GM12892 (cell line): Measurements from ENCODE around the gene SLC41A1. TPM values are rescaled to one million over a fixed set of nuclear protein-coding genes. Genes with fewer than 3 reads are reported as not detected.
"Not testable (repeated sequence)": the region's sequence is repeated elsewhere in the genome, so short reads cannot be mapped to it uniquely, and the experiment has no call there.

ENCODE experiments used
- DNase-seq: peaks from one replicate; pipeline ENCODE4 v3.0.0; 2011; ENCODE audit not compliant: insufficient read length
- FAIRE-seq: peaks from 2 replicates; lab custom pipeline; 2011; peaks lifted over from hg19 to GRCh38; lab: Jason Lieb, UNC
- POLR2A ChIP-seq: IDR thresholded peaks from 2 replicates; pipeline ENCODE4 v1.6.1; 2011; ENCODE audit warnings: low read depth, low read length, control low read depth
- POLR2AphosphoS5 ChIP-seq: IDR thresholded peaks from 2 replicates; pipeline ENCODE4 v1.6.1; 2011; ENCODE audit warnings: low read depth, low read length, control low read depth
- TAF1 ChIP-seq: IDR thresholded peaks from 2 replicates; pipeline ENCODE4 v1.6.1; 2011; ENCODE audit warnings: low read depth, mild to moderate bottlenecking, control low read depth, low read length, borderline replicate concordance
- polyA plus RNA-seq: library from polyadenylated mRNA; unstranded; fragments of >200 nt; gene quantifications from one replicate; pipeline ENCODE4 v1.2.1, GENCODE V29; 2012; ENCODE audit warnings: missing spikeins, inconsistent platforms; ENCODE audit not compliant: missing spikeins

Gene SLC41A1
- 3.0 TPM for polyA plus RNA-seq

DNA sequence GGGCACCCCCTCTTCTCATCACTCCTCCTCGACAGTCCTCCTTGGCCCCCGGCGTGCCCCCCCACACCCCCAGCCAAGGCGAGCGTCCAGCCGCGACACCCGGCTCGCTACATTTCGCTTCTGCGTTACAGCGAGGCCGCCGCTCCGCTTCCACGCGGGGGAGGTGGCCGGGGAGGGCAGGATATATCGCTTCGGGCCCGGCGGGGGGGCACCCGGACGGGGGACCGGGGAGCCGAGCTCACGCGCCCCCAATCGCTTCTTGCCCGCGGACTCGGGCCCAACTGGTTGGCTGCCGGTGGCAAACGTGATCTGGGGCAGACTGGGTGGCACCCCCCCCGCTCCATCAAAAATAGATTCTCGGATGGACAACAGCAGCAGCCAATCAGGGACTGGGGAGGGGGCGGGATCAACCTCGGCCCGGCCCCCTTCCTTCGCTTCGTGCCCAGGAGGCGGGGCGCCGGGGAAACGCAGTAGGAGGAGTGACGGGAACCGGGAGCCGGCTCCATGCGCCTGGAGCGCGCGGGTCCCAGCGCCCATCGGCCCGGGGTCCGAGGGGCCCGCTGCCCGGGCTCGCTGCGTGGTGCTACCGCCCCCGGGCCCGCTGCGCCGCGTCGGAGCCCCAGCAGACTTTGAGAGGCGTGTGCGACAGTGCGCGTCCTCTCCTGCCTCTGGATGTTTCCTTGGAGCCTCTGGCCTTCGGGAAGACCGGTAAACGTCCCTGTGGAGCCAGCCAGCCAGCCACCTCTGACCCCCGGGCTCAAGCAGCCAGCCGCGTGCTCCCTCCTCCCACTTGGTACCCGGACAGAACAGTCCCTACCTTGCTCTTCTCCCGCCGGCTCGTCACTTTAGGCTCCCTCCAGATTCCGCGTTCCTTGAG, at the start of gene SLC41A1:
Gene SLC41A1, minus strand, starts transcription at position 321 of the 877 bp plus-strand sequence. CDS start 2,757 bp downstream, outside the sequence.
- TF ChIP-seq TAF1 = no peak
- no peak for TF ChIP-seq POLR2AphosphoS5
- no peak for TF ChIP-seq POLR2A
- DNase-seq (peak; percentile 91), FAIRE-seq (peak; percentile 27)

DNA sequence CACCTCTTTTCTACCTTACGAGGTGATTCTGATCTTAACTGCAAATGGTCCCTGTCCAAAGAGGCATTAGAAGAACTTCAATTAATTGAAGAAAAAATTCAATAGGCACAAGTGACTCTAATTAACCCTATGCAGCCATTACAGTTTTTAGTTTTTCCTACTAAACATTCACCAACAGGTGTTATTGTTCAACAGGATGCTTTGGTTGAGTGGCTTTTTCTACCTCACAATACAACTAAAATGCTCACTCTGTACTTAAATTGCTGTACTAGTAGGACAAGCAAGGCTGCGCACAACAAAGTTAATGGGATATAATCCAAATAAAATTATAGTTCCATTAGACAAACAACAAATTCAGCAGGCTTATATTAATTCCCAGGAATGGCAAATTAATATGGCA, 48.5 kb upstream of the SLC41A1 start:
- FAIRE-seq = no peak
- TF ChIP-seq POLR2A (no peak), POLR2AphosphoS5 (no peak), TAF1 (no peak)
- no peak for DNase-seq

DNA sequence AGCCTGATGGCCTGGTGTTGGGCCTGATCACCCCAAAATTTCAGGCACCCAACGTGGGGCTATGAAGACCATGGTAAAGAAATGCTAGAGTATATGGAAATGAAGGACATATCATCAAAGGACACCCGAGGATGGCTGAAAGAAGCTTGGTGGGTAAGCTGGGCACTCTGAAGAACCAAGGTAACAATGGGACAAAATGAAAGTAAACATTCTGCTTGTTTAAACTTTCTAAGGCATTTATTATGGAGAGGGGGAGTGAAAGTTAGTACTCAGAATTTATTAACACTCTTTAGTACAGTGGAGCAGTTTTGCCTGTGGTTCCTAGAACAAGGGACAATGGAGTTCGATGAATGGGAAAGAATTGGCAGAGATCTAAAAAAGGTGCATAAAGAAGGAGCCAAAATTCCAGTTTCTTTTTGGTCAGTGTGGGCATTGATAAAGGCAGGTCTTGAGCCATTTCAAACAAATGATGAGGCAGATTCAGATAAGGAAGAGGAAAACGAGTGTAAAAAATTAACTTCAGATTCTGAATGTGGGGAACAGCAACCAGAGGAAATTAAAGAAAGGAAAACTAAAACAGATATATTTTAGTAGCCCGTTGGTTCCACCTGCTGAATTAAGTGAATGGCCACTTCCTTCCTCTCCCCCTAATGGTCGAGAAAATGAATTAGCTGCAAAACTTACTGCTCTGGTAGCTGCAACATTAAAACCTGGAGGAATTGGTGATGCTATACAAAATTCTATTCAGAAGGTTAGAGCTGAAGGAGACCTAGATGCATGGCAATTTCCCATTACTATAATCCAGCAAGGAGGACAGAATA, 45.4 kb upstream of the SLC41A1 start:
- DNase-seq (no peak), FAIRE-seq (no peak)
- TF ChIP-seq TAF1 (no peak), POLR2A (no peak), POLR2AphosphoS5 (no peak)

- DNase-seq, FAIRE-seq: not testable (repeated sequence)
These were observed 44.5 kb upstream of the SLC41A1 start for GRCh38 chr1:205857501-205857900.

DNA sequence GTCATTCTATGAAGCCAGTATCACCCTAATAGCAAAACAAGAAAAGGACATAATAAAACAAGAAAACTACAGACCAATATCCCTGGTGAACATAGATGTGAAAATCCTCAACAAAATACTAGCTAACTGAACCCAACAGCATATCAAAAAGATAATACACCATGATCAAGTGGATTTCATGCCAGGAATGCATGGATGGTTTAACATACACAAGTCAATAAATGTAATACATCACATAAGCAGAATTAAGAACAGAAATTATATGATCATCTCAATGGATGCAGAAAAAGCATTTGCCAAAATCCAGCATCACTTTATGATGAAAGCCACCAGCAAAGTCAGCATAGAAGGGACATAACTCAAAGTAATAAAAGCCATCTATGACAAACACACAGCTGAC, 43.4 kb upstream of the SLC41A1 start:
- DNase-seq = no peak
- no peak for FAIRE-seq
- no peak for TF ChIP-seq TAF1
- TF ChIP-seq POLR2A = no peak

DNA sequence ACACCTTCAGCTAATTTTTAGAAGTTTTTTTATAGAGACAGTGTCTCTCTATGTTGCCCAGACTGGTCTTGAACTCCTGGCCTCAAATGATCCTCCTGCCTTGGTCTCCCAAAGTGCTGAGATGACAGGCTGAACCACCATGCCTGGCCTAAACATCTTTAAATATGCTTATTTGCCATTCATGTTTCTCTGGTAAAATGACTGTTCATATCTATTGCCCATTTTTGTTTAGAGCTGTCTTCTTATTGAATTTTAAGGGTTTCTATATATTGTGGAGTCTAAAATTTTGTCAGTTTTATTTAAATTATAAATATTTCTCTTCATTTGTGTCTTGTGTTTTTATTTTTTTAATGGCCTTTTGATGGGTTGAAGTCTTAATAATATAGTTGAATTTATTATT, 40.0 kb upstream of the SLC41A1 start:
- DNase-seq (no peak), FAIRE-seq (no peak)
- TF ChIP-seq POLR2AphosphoS5 (no peak), TAF1 (no peak), POLR2A (no peak)

GRCh38 chr1:205851993-205852392, 39.0 kb upstream of the SLC41A1 start:
- TF ChIP-seq POLR2AphosphoS5 = no peak
- no peak for TF ChIP-seq POLR2A
- TF ChIP-seq TAF1 = no peak
- no peak for DNase-seq
- no peak for FAIRE-seq

DNA sequence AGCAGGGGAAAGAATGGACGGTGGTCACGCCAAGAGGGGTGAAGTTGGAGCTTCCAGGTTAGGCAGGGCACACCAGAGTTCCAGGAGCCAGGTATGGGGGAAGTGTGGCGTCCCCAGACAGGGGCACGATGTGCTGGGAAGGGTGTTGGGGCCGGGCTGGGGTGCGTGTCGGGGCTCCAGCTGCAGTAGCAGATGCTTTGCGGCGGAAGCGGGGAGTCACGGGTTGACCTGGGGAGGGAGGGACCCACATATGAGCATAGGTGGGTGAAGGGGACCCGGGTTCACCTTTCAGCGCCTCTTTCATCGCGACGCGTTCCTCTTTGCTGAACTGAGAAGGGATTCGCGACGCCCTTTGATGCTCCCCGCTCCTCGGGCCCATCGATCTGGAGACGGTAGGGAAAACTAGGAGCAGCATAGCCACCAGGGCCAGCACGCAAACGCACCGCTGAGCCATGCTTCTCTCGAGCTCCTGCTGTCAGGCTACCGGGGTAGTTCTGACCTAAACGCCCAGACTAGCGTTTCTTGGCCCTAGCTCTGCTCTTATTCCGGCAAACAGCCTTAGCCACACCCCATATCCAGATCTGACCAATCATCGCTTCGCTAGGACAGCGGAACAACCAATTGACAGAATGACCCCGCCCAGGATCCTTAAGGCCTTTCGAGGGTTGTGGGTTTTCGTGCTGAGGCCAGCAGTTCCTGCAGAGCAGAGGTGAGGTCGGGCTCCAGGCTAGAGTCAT, 36.8 kb upstream of the SLC41A1 start, which contains the start of gene PM20D1:
Gene PM20D1, minus strand, starts transcription at position 514 of the 737 bp plus-strand sequence. Its CDS starts 60 bp downstream, at position 454.
- FAIRE-seq (no peak), DNase-seq (no peak)
- no peak for TF ChIP-seq POLR2AphosphoS5
- no peak for TF ChIP-seq POLR2A
- TF ChIP-seq TAF1 = no peak

DNA sequence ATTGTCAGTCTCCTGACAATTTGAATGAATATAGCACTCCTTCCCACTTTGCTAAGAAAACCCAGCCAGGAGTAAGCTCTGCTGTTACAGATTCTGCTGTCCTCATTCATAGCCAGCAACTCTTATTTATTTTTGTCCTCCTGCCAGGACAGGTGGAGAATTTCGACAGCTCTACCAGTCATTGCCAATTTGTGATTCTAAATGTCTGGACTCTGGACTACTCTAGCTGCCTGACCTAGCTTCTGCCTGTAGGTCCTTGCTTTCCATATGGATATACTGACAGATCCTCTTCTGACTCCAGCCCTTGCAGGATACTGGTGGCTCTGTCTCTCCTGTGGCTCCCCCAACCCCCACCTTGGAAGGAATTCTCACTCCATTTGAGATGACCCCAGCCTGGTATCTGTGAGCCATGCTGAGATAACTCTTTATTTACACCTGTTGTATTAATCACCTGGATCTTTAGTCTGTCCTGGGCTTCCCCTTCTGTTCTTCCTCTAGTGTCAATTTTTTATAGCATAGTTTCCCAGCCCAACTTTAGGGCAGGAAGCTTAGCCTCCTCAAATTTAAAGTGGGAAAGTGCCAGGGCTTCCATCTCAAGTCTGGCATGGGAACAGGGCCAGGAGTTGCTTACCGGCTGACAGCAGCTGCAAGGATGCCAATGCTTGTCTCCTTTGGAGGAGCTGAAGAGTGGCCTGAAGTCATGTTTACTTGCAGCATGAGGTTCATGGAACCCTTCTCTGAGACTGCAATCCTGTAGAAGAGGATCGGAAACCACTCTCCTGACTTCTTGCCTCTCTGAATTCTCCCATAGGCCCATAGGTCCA, 30.2 kb upstream of the SLC41A1 start:
- no peak for FAIRE-seq
- TF ChIP-seq POLR2AphosphoS5 = no peak
- no peak for TF ChIP-seq POLR2A
- no peak for TF ChIP-seq TAF1
- no peak for DNase-seq

DNA sequence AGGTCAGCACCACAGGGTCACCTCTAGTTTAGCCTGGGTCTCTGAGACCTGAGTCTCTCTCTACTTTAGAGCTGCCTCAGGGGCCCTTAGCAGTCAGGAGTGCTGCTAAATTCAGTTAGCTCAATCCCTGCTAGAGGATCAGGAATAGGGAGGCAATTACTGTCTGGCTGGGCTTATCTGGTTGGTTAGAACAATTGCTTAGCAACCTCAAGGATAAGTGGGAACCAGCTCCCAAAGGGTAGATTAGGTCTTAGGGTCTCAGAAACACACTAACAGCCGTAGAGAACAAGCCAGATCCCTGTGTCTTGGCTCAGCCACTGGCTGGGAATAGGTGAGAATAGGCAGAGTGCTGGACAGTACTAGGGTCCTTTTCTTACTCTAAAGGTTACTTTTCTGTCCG, 29.2 kb upstream of the SLC41A1 start:
- no peak for DNase-seq
- TF ChIP-seq POLR2A (no peak), POLR2AphosphoS5 (no peak), TAF1 (no peak)
- FAIRE-seq = no peak
